Measurements from ENCODE around the gene RHOBTB1. TPM values are rescaled to one million over a fixed set of nuclear protein-coding genes. Genes with fewer than 3 reads are reported as not detected.

RHOBTB1 gene
- total RNA-seq, 1 experiment from 2014 or later, result 2.5 TPM

DNA sequence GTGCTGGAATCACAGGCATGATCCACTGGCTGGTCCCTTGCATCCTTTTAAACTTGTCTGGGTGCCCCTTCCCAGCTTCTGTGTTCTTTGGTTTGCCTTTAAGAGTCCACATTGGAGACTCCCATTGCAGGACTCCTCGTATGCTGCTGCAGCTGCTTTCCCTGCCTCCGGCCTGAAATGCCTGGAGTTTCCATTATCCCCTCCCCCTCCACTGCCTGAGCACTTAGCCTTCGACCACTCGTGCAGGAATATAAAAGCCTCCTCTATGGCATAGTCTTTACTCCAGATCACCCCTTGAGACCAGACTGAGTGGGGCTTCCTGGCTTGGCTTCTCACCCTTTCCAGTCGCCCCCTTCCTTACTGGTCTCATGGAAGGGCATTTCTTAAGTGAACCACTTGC is 80.2 kb downstream of the RHOBTB1 start:
- Histone ChIP-seq H4K5ac (ENCODE audit: insufficient read length, low read depth, low read length) (no peak overlapping the region), H3K27ac (ENCODE audit: insufficient read length, low read depth, low read length) (no peak overlapping the region), H3K9me3 (ENCODE audit: control insufficient read depth, low read depth, low read length) (no peaks in the 10 kb centered on the region), H4K8ac (replicated peaks; ENCODE audit: insufficient read length, low read depth, low read length) (no peak overlapping the region), H2BK12ac (ENCODE audit: insufficient read length, low read depth, low read length) (no peak overlapping the region), H4K20me1 (ENCODE audit: control insufficient read depth, insufficient read depth, insufficient read length) (no peaks in the 10 kb centered on the region), H3K23me2 (ENCODE audit: insufficient read length, low read depth, low read length, poor library complexity, severe bottlenecking) (no peaks in the 10 kb centered on the region), H4K91ac (ENCODE audit: insufficient read length, low read depth, low read length) (no peak overlapping the region), H3K4ac (ENCODE audit: low read depth, low read length) (no peak overlapping the region), H2BK120ac (ENCODE audit: low read depth, low read length, poor library complexity, severe bottlenecking) (no peak overlapping the region), H3K23ac (ENCODE audit: insufficient read length, low read depth, low read length) (no peak overlapping the region), H3K14ac (ENCODE audit: insufficient read depth, low read length) (0 out of 2 replicates have a peak overlapping the region, but pooled peaks have one; percentile 8), H2AK5ac (ENCODE audit: insufficient read length, low read length) (no peak overlapping the region), H3K79me2 (ENCODE audit: insufficient read depth, low read length) (no peaks in the 10 kb centered on the region), H3K4me1 (ENCODE audit: insufficient read depth, low read length) (no peaks in the 10 kb centered on the region), H3T11ph (ENCODE audit: low read length) (no peak overlapping the region), H3K9ac (ENCODE audit: extremely low read depth, insufficient read length, low read length) (no peak overlapping the region), H3K27me3 (ENCODE audit: insufficient read depth, low read length) (no peaks in the 10 kb centered on the region), H3K56ac (ENCODE audit: insufficient read length, low read depth, low read length) (no peak overlapping the region), H2BK20ac (ENCODE audit: low read depth, low read length, poor library complexity, severe bottlenecking) (no peak overlapping the region), H2AFZ (ENCODE audit: low read length) (no peak overlapping the region), H2BK5ac (ENCODE audit: insufficient read length, low read length) (no peak overlapping the region), H2BK15ac (ENCODE audit: low read depth, low read length) (no peak overlapping the region), H3K79me1 (ENCODE audit: insufficient read depth, low read depth, low read length, poor library complexity, severe bottlenecking) (no peaks in the 10 kb centered on the region), H3K4me2 (ENCODE audit: insufficient read depth, insufficient read length, low read length) (no peak overlapping the region), H3K18ac (ENCODE audit: insufficient read length, low read depth, low read length) (peak overlapping the region; percentile 40)
- no peak for DNase-seq
- no CpG with 5 or more reads among the region's 5 CpGs for WGBS (ENCODE audit: extremely low coverage, insufficient read length, low lambda C conversion rate)
- TF ChIP-seq, protein P1, sequence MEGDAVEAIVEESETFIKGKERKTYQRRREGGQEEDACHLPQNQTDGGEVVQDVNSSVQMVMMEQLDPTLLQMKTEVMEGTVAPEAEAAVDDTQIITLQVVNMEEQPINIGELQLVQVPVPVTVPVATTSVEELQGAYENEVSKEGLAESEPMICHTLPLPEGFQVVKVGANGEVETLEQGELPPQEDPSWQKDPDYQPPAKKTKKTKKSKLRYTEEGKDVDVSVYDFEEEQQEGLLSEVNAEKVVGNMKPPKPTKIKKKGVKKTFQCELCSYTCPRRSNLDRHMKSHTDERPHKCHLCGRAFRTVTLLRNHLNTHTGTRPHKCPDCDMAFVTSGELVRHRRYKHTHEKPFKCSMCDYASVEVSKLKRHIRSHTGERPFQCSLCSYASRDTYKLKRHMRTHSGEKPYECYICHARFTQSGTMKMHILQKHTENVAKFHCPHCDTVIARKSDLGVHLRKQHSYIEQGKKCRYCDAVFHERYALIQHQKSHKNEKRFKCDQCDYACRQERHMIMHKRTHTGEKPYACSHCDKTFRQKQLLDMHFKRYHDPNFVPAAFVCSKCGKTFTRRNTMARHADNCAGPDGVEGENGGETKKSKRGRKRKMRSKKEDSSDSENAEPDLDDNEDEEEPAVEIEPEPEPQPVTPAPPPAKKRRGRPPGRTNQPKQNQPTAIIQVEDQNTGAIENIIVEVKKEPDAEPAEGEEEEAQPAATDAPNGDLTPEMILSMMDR (conservative IDR thresholded peaks at IDR 0.05), result no peak
- Mint-ChIP-seq H3K4me1 (peaks cover 4% of the 10 kb centered on the region in 2 experiments; a peak in 3 of 4 replicates), H3K4me3 (no peak overlapping the region), H3K27me3 (ENCODE audit: low read depth) (no peaks in the 10 kb centered on the region; the same call in 1 of the 2 replicates), H3K36me3 (ENCODE audit: insufficient read depth in 1 of 3, low read depth in 3 of 3) (no peaks in the 10 kb centered on the region; a peak in 1 of 7 replicates), H3K9me3 (no peaks in the 10 kb centered on the region; a peak in 1 of 5 replicates), H3K27ac (peak overlapping the region in 1 of 3 experiments; percentile 75; a peak in 1 of 7 replicates)

Measured in H9 (cell line).